Keratinocyte (primary cell): ENCODE results near the gene HYDIN. TPM values are rescaled to one million over a fixed set of nuclear protein-coding genes. Genes with fewer than 3 reads are reported as not detected.

Source experiments
- DNase-seq: peaks from one replicate; pipeline ENCODE4 v3.0.0-alpha.2; 2011; ENCODE audit warnings: low read depth, missing footprints, low spot score
- FAIRE-seq: peaks from 2 replicates; lab custom pipeline; 2011; peaks lifted over from hg19 to GRCh38; lab: Jason Lieb, UNC
- H2AFZ ChIP-seq: 2 replicates; pipeline ENCODE4 v1.6.0; 2012; ENCODE audit warnings: low read length, control low read depth, inconsistent platforms; ENCODE audit not compliant: control insufficient read depth
- H3K27ac ChIP-seq: 2 replicates; pipeline ENCODE4 v1.5.1; 2011; ENCODE audit warnings: low read length; ENCODE audit not compliant: control insufficient read depth, insufficient read depth
- H3K27me3 ChIP-seq: 3 replicates; pipeline ENCODE4 v1.6.0; 2011; ENCODE audit warnings: low read length; ENCODE audit not compliant: control insufficient read depth, insufficient read depth; ENCODE audit errors: extremely low read depth
- H3K36me3 ChIP-seq, 2 experiments: 2 replicates in 1 of 2; 3 replicates in 1 of 2; pipeline ENCODE4 v1.5.1; 2011; ENCODE audit warnings: low read length in 2 of 2, mild to moderate bottlenecking in 1 of 2; ENCODE audit not compliant: control insufficient read depth in 2 of 2, insufficient read depth in 2 of 2; ENCODE audit errors: extremely low read depth in 1 of 2
- H3K4me1 ChIP-seq: 3 replicates; pipeline ENCODE4 v1.5.1; 2011; ENCODE audit warnings: low read length; ENCODE audit not compliant: control insufficient read depth, insufficient read depth; ENCODE audit errors: extremely low read depth
- H3K4me2 ChIP-seq: 3 replicates; pipeline ENCODE4 v1.6.0; 2011; ENCODE audit warnings: low read depth, low read length; ENCODE audit not compliant: control insufficient read depth, insufficient read depth; ENCODE audit errors: extremely low read depth
- H3K4me3 ChIP-seq, 3 experiments: fragments of 200-600 bp in 1 of 3; sonication (generic) in 1 of 3; 2 replicates in 2 of 3; 3 replicates in 1 of 3; pipeline ENCODE4 v1.5.1; 2011 to 2016; ENCODE audit warnings: low read length in 3 of 3, mild to moderate bottlenecking in 3 of 3, control low read depth in 2 of 3, inconsistent platforms in 1 of 3, low read depth in 1 of 3, mixed read lengths in 1 of 3, mixed run types in 1 of 3, moderate library complexity in 1 of 3; ENCODE audit not compliant: control insufficient read depth in 2 of 3, insufficient read depth in 2 of 3; ENCODE audit errors: extremely low read depth in 1 of 3
- H3K79me2 ChIP-seq: 2 replicates; pipeline ENCODE4 v1.6.0; 2012; ENCODE audit warnings: low read length; ENCODE audit not compliant: control insufficient read depth, insufficient read depth
- H3K9ac ChIP-seq: 3 replicates; pipeline ENCODE4 v1.6.0; 2011; ENCODE audit warnings: low read length; ENCODE audit not compliant: control insufficient read depth, insufficient read depth; ENCODE audit errors: extremely low read depth
- H3K9me1 ChIP-seq: 3 replicates; pipeline ENCODE4 v1.6.0; 2011; ENCODE audit warnings: low read length; ENCODE audit not compliant: control insufficient read depth, insufficient read depth; ENCODE audit errors: extremely low read depth
- H3K9me3 ChIP-seq: 2 replicates; pipeline ENCODE4 v1.5.1; 2012; ENCODE audit warnings: low read depth, low read length; ENCODE audit not compliant: control insufficient read depth
- H4K20me1 ChIP-seq: 3 replicates; pipeline ENCODE4 v1.6.0; 2011; ENCODE audit warnings: low read length; ENCODE audit not compliant: control insufficient read depth, insufficient read depth; ENCODE audit errors: extremely low read depth
- EZH2 ChIP-seq: IDR thresholded peaks from one replicate; pipeline ENCODE4 v1.6.1; 2012; ENCODE audit warnings: inconsistent platforms, mild to moderate bottlenecking, low read length, moderate library complexity
- dilution Hi-C: fragments of 300-500 bp; cut with MboI; formaldehyde crosslinking; loops from one replicate; pipeline ENCODE4 v1.7.0; 2020; ENCODE audit warnings: low sequenced_read_pairs; ENCODE audit not compliant: extremely low pct_ligation_motif_present
- polyA plus RNA-seq, 5 experiments: library from polyadenylated mRNA; depleted of rRNA in 3 of 5; stranded (reverse) in 3 of 5; stranded (forward) in 1 of 5; unstranded in 1 of 5; fragments of >200 nt; gene quantifications; 1 replicate in 1 of 5; 2 replicates in 3 of 5; 3 replicates in 1 of 5; pipeline versions ENCODE4 v1.2.1 to v1.2.3, GENCODE V29; 2011 to 2012; ENCODE audit warnings: missing spikeins in 2 of 5, low read depth in 1 of 5, low replicate concordance in 1 of 5
- TF ChIP-seq, protein P1 (sequence below), 3 experiments: IDR thresholded peaks in 1 of 3; conservative IDR thresholded peaks in 1 of 3; optimal IDR thresholded peaks in 1 of 3; 2 replicates in 2 of 3; 3 replicates in 1 of 3; pipeline versions ENCODE3 to v1.5.1; 2011; ENCODE audit warnings: low read length in 3 of 3, mild to moderate bottlenecking in 3 of 3, moderate library complexity in 2 of 3, control low read depth in 1 of 3, inconsistent platforms in 1 of 3; ENCODE audit not compliant: insufficient read depth in 2 of 3; ENCODE audit errors: extremely low read depth in 1 of 3

HYDIN gene
- polyA plus RNA-seq, 1 donor (not counting 4 experiments of a cell fraction or from before 2014, with no cell fraction given) = 0.49 TPM

DNA sequence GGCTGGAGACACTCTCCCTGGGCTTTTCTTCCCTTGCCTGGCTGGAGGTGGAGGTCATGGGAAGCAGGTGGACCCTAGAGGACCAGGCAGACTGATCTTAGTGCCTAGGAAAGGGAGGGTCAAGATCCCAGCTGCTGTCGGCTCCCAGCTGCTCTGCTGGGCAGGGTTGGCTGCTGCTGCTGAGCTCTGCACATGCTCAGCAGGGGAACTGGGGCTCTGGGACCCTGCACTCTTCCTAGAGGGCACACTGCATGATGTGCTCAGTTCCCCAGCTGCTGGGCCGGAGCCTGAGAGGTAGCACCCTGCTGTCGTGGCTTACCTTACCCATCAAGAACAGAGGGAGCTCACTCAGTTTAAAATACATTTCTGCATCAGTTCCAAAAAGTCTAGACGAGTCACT is 463.9 kb downstream of the HYDIN start:
- Histone ChIP-seq H3K4me2 (no peak overlapping the region), H2AFZ (no peak overlapping the region), H4K20me1 (no peaks in the 10 kb centered on the region), H3K9me3 (no peaks in the 10 kb centered on the region), H3K4me1 (peaks cover 22% of the 10 kb centered on the region), H3K79me2 (no peaks in the 10 kb centered on the region), H3K27ac (no peak overlapping the region), H3K4me3 (no peak overlapping the region), H3K36me3 (peaks cover 13 to 14% of the 10 kb centered on the region in 2 experiments), H3K9me1 (peaks cover 3% of the 10 kb centered on the region), H3K9ac (no peak overlapping the region), H3K27me3 (no peaks in the 10 kb centered on the region)
- FAIRE-seq (no peak), DNase-seq (no peak)
- TF ChIP-seq EZH2 = no peak
- TF ChIP-seq, protein P1, sequence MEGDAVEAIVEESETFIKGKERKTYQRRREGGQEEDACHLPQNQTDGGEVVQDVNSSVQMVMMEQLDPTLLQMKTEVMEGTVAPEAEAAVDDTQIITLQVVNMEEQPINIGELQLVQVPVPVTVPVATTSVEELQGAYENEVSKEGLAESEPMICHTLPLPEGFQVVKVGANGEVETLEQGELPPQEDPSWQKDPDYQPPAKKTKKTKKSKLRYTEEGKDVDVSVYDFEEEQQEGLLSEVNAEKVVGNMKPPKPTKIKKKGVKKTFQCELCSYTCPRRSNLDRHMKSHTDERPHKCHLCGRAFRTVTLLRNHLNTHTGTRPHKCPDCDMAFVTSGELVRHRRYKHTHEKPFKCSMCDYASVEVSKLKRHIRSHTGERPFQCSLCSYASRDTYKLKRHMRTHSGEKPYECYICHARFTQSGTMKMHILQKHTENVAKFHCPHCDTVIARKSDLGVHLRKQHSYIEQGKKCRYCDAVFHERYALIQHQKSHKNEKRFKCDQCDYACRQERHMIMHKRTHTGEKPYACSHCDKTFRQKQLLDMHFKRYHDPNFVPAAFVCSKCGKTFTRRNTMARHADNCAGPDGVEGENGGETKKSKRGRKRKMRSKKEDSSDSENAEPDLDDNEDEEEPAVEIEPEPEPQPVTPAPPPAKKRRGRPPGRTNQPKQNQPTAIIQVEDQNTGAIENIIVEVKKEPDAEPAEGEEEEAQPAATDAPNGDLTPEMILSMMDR (optimal IDR thresholded peaks at IDR 0.05 in 1 of 3, IDR thresholded peaks at IDR 0.05 in 1 of 3, conservative IDR thresholded peaks at IDR 0.05 in 1 of 3; ENCODE audit: extremely low read depth in 1 of 3, insufficient read depth in 2 of 3, low read length in 3 of 3) = no peak
- dilution Hi-C loops = no loop called here

DNA sequence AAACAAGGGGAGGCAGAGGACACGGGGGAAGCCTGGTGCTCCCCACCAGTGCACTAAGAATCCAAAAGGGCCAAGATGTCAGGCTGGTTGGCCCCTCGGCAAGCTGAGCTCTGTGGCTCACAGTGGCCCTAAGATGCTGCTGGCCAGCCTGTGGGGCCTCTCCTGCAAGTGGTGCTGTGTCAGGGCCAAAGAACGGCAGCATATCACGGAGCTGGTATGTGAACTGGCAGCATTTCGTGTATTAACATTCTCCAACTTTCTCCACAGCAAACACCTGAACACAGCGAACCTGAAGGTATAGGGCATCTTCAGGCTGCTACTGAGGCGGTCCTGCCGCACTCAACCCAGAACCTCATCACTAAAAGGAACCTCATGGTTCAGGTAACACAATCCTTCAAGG is 464.3 kb downstream of the HYDIN start:
- dilution Hi-C loops = no loop called here
- no peak for TF ChIP-seq EZH2
- TF ChIP-seq, protein P1 (optimal IDR thresholded peaks at IDR 0.05 in 1 of 3, IDR thresholded peaks at IDR 0.05 in 1 of 3, conservative IDR thresholded peaks at IDR 0.05 in 1 of 3; ENCODE audit: extremely low read depth in 1 of 3, insufficient read depth in 2 of 3, low read length in 3 of 3) = no peak

More for the DNA sequence above, 464.3 kb downstream of the HYDIN start:
- no peak overlapping the region for H3K27ac ChIP-seq
- peaks cover 13% of the 10 kb centered on the region in 2 experiments for H3K36me3 ChIP-seq
- no peak for FAIRE-seq
- no peak for DNase-seq
- H4K20me1 ChIP-seq = no peaks in the 10 kb centered on the region
- no peaks in the 10 kb centered on the region for H3K27me3 ChIP-seq
- H3K9me3 ChIP-seq = no peaks in the 10 kb centered on the region
- peaks cover 27% of the 10 kb centered on the region for H3K4me1 ChIP-seq
- no peak overlapping the region for H3K9ac ChIP-seq
- H2AFZ ChIP-seq = no peak overlapping the region
- H3K9me1 ChIP-seq = peaks cover 3% of the 10 kb centered on the region
- no peak overlapping the region for H3K4me2 ChIP-seq
- H3K79me2 ChIP-seq = no peaks in the 10 kb centered on the region
- no peak overlapping the region for H3K4me3 ChIP-seq
